Measurements from ENCODE around the gene ZNF747.
A peak's percentile ranks its signal among the peaks of the same experiment; 100 is the strongest.
"Not testable (repeated sequence)": the region's sequence is repeated elsewhere in the genome, so short reads cannot be mapped to it uniquely, and the experiment has no call there.

ZNF747 gene

GRCh38 chr16:30533748-30534367, 800 bp downstream of the ZNF747 start:
- no peak for DNase-seq (ENCODE audit: low spot score)

- DNase-seq (ENCODE audit: low spot score) = no peak
Measured at GRCh38 chr16:30533146-30533522, 1.5 kb downstream of the ZNF747 start.

GRCh38 chr16:30532285-30533145, 2.1 kb downstream of the ZNF747 start:
- DNase-seq (ENCODE audit: low spot score) = no peak

GRCh38 chr16:30530163-30531037, 4.3 kb downstream of the ZNF747 start:
- DNase-seq (ENCODE audit: low spot score) = no peak

DNA sequence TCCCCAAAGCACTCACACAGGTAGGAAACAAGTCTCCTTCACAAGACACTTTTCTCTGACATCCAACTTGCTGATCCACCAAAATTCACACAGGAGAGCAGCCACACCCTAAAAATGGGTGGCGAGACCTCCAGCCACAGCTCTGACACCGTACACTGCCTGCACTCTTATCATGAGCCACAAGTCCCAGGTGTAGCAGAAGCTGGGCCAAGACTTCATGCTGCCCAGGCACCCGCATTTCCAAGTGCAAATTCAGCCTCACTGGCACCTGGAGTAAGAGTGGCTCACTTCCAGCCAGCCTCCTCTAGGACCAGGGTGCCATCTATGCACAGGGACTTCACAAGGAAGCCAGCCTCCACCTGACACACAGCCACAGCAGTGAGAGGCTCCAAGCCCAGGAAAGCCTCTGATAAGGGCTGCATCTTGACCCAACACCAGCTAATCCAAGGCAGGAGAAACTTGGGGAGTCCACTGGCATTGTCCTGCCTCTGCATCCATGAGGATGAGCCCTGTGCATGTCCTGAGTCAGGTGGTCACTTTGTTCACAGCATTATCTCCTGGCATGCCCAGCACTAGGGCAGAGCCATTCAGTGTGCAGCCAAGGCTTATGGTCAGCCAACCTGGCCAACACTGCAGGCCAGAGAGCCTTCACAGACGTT, 5.7 kb downstream of the ZNF747 start:
- DNase-seq (ENCODE audit: low spot score) = no peak

GRCh38 chr16:30527635-30528178, 7.0 kb downstream of the ZNF747 start:
- no peak for DNase-seq (ENCODE audit: low spot score)

GRCh38 chr16:30526823-30527634, 7.6 kb downstream of the ZNF747 start:
- DNase-seq (ENCODE audit: low spot score) = peak; percentile 98

- DNase-seq (ENCODE audit: low spot score) = peak; percentile 61
Measured at GRCh38 chr16:30526137-30526822, 8.4 kb downstream of the ZNF747 start, which contains the start of gene ZNF768. ZNF768 (minus strand) TSS chr16:30526566; CDS start chr16:30526413, 153 bp downstream.

GRCh38 chr16:30525844-30526136, 8.9 kb downstream of the ZNF747 start:
- DNase-seq (ENCODE audit: low spot score) = no peak

DNA sequence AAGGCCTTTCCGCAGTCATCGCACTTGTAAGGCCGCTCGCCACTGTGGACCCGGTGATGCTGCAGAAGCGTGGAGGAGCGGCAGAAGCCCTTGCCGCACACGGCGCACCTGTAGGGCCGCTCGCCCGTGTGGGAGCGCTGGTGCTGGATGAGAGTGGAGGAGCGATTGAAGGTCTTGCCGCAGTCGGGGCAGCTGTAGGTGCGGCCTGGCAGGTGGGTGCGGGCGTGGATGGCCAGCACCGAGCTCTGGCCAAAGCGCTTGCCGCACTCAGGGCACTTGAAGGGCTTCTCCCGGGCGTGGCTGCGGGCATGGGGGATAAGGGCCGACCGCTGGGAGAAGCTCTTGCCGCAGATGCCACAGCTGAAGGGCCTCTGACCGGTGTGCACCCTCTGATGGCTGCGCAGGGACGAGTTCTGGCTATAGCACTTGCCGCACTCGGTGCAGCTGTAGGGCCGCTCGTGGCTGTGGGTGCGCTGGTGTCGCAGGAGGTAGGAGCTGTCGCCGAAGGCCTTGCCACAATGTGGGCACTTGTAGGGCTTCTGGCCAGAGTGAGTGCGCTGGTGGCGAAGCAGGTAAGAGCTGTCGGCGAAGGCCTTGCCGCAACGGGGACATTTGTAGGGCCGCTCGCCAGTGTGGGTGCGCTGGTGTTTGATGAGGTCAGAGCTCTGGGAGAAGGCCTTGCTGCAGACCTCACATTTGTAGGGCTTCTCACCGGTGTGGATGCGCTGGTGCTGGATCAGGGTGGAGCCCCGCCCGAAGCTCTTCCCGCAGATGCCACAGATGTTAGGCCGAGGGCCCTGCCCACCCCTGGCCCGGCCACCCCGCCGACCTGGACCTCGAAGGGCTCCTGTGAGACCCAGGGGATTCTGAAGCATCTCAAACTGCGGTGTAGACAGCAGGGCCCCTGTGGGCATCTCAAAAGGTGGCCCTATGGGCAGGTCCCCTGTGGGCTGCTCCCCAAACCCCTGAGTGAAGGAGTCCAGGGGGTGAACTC, 9.8 kb downstream of the ZNF747 start:
- no peak for DNase-seq (ENCODE audit: low spot score)

DNA sequence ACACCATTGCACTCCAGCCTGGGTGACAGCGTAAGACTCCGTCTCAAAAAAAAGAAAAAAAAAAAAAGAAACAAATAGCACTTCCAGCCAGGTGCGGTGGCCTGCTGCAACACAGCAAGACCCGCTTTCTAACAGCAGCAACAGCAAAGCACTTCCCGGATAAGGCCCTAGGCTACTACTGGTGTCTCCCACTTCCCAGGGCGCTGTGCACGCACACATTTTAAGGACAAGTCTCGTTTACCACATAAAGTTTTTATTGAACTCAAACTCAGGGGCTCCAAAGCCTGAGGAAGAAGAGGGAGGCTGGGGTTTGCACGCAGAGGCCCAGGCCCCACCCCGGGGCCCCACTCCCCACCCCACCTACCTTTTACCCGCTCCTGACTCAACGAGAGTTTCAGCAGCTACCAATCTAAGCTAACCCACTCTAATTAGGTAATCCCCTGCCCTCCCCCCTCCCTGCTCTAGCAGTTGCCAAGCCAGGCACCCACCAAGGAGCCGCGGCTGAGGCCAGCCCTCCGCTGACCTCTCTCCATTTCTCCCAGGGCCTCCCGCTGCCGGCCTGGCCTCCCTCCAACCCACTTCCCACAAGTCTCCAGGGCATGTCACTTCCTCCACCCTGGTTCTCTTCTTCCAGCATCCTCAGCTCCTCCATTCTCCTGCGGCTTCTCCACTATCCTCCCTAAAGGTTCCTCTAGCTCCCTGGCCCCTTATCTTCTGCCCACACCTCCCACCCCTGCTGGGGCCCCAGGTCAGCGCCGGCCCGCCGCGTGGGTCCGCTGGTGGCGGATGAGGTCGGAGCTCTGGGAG, 10.7 kb downstream of the ZNF747 start:
- DNase-seq (ENCODE audit: low spot score) = no peak

DNA sequence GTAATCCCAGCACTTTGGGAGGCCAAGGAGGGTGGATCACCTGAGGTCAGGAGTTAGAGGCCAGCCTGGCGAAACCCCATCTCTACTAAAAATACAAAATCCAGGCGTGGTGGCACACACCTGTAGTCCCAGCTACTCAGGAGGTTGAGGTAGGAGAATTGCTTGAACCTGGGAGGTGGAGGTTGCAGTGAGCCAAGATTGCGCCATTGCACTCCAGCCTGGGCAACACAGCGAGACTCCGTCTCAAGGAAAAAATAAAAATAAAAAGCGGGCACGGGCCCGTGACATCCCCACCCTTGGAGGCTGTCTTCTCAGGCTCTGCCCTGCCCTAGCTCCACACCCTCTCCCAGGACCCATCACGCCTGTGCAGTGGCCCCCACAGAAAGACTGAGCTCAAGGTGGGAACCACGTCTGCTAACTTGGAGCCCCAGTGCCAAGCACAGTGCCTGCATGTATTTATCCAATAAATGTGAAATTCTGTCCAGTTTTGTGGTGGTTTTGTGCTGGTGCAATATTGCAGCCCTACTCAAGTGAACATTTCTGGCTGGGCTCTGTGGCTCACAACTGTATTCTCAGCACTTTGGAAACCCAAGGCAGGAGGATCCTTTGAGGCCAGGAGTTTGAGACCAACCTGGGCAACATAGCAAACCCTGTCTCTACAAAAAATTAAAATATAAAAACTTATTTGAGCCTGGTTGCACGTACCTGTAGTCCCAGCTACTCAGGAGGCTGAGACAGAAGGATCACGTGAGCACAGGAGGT, 11.8 kb downstream of the ZNF747 start:
- not testable (repeated sequence) for DNase-seq (ENCODE audit: low spot score)

- no peak for DNase-seq (ENCODE audit: low spot score)
Measured at GRCh38 chr16:30521873-30522641, 12.6 kb downstream of the ZNF747 start.

- no peak for DNase-seq (ENCODE audit: low spot score)
Measured at GRCh38 chr16:30521476-30521872, 13.2 kb downstream of the ZNF747 start.

DNA sequence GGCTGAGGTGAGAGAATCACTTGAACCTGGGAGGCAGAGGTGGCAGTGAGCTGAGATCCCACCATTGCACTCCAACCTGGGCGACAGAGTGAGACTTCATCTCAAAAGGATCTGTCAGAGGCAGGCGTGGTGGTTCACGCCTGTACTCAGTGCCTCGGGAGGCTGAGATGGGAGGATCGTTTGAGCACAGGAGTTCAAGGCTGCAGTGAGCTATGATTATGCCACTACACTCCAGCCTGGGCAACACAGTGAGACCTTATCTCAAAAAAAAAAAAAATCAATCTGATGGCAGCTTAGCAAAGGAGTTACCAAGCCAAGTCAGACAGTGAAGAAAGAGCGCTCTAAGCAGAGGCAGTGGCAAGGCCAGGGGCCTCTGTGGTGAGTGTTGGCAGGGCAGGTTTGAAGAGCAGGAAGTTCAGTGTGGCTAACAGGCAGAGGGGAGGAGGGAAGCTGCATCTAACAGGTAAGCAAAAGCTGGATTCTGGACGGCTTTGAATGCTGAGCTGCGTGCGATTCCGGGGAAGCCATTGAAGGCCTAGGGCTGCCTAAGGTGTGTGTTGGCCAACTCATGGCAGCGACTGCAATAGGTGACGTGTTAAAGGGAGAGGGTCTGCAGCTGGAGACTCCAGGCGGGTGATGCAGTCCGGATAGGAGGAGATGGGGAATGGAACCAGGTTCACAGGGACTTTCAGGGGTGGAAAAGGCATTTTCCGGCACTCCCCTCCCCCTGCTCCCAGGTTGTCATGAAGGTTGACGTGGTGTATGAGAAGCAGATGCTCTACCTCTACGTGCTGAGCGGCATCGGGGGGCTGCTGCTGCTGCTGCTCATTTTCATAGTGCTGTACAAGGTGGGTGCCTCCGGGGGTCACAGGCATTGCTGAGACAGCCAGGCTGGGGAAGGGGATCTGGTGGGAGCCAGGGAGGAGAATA, 15.3 kb downstream of the ZNF747 start:
- no peak for DNase-seq (ENCODE audit: low spot score)

DNA sequence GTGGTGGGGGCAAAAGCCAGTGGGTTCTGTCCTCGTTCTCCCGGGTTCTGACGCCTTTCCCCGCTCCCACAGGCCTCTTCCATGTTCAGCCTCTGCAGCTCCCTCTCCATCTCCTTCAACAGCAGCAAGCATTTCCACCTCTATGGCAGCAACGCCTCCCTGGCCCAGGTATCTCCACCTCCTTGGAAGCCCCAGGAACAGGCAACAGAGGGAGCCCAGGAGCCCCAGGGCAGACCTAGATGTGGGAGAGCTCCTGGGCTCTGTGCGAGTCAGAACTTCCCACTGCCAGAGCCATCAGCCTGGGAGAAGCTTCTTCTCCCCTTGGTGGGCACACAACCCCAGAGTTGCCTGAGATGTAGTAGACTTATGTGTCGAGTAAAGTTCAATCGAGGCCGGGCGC, 16.1 kb downstream of the ZNF747 start:
- DNase-seq (ENCODE audit: low spot score) = no peak
